Body of pancreas (tissue), 4 donors: Measurements from ENCODE around the gene TMC7. TPM values are rescaled to one million over a fixed set of nuclear protein-coding genes. Genes with fewer than 3 reads are reported as not detected.
A peak's percentile ranks its signal among the peaks of the same experiment; 100 is the strongest.

Experiments
- ATAC-seq: fragments of 150-250 bp; one replicate; pipeline ENCODE4 v1.9.1; 2016
- DNase-seq, 4 donors: peaks; one replicate each; pipeline ENCODE4 v3.0.0-alpha.2; 2019
- H3K27ac ChIP-seq, 4 donors: fragments of 200-600 bp; sonication (generic); 1 replicate in 3 of 4; 2 replicates in 1 of 4; pipeline versions ENCODE4 v1.5.1 to v1.6.1; 2016 to 2019; ENCODE audit warnings: mild to moderate bottlenecking in 1 of 4, mixed read lengths in 1 of 4, moderate library complexity in 1 of 4
- H3K27me3 ChIP-seq, 2 donors: fragments of 200-600 bp; sonication (generic); one replicate each; pipeline ENCODE4 v1.6.0; 2016; ENCODE audit warnings: mild to moderate bottlenecking in 1 of 2
- H3K36me3 ChIP-seq, 2 donors: fragments of 200-600 bp; sonication (generic); replicated peaks in 1 of 2; 2 replicates each; pipeline ENCODE4 v1.5.1; 2016; ENCODE audit warnings: low read depth in 2 of 2; ENCODE audit not compliant: insufficient read depth in 1 of 2
- H3K4me1 ChIP-seq: fragments of 200-600 bp; sonication (generic); one replicate; pipeline ENCODE4 v1.6.0; 2016
- H3K4me3 ChIP-seq, 2 donors: fragments of 200-600 bp; sonication (generic); 1 replicate in 1 of 2; 2 replicates in 1 of 2; pipeline ENCODE4 v1.5.1; 2016 to 2019
- H3K9me3 ChIP-seq, 3 donors: fragments of 200-600 bp; sonication (generic); 1 replicate in 2 of 3; 2 replicates in 1 of 3; pipeline ENCODE4 v1.5.1; 2016
- POLR2A ChIP-seq, 3 donors: fragments of 450-650 bp; IDR thresholded peaks; one replicate each; pipeline ENCODE4 v1.6.1; 2016; ENCODE audit warnings: antibody characterized with exemption in 3 of 3, mild to moderate bottlenecking in 2 of 3
- WGBS, 2 donors: methylation state at CpG; one replicate each; pipeline ENCODE4 v1.1.5; 2017; 5-methylcytosine and 5-hydroxymethylcytosine counted together
- intact Hi-C: fragments of 100-400 bp; cut with DNase I; formaldehyde crosslinking; loops from one replicate; pipeline ENCODE4 v1.15.1; 2023
- total RNA-seq, 2 donors: library from RNA; depleted of rRNA; stranded (reverse); fragments of >200 nt; gene quantifications; one replicate each; pipeline ENCODE4 v1.1.0, GENCODE V29; 2016
- TF ChIP-seq, protein P1 (sequence below), 7 experiments: fragments of 450-650 bp in 4 of 7; fragments of 200-600 bp in 3 of 7; sonication (generic) in 3 of 7; IDR thresholded peaks; one replicate each; pipeline ENCODE4 v1.5.1; 2016 to 2019; ENCODE audit warnings: antibody characterized with exemption in 7 of 7

Gene TMC7
- total RNA-seq, 2 donors from 2014 or later, result 0.33 to 0.78 TPM

DNA sequence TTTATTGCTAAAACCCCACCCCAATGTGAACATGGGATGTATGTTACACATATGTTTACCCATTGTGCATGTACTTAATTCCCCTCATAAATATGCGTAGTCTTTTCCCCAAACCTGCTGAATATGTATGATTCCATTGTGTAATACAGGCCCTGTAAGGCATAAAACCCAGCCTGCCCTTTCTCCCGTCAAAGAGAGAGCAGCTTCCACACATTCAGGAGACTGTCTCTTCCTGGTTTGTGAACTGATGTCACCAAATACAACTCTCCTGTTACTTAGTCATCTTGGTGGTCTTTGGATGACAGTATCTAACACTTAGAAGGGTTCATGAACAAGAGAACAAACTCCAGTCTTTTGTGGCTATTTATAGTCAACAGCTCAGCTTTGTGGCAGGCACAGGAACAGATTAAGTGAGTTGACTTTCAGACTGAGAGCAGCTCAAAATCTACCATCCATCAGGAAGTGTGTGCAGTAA is 24.7 kb upstream of the TMC7 start:
- no peak overlapping the region for H3K27ac ChIP-seq
- DNase-seq (no peak), ATAC-seq (no peak)
- H3K9me3 ChIP-seq, result no peaks in the 10 kb centered on the region
- whole genome bisulfite sequencing, 2 donors, result 57 to 69% methylated on average over 2 of the region's 2 CpGs
- H3K4me1 ChIP-seq, result no peaks in the 10 kb centered on the region
- intact Hi-C loops, result no loop called here
- H3K4me3 ChIP-seq, result no peak overlapping the region
- H3K27me3 ChIP-seq, result no peaks in the 10 kb centered on the region
- TF ChIP-seq, protein P1, sequence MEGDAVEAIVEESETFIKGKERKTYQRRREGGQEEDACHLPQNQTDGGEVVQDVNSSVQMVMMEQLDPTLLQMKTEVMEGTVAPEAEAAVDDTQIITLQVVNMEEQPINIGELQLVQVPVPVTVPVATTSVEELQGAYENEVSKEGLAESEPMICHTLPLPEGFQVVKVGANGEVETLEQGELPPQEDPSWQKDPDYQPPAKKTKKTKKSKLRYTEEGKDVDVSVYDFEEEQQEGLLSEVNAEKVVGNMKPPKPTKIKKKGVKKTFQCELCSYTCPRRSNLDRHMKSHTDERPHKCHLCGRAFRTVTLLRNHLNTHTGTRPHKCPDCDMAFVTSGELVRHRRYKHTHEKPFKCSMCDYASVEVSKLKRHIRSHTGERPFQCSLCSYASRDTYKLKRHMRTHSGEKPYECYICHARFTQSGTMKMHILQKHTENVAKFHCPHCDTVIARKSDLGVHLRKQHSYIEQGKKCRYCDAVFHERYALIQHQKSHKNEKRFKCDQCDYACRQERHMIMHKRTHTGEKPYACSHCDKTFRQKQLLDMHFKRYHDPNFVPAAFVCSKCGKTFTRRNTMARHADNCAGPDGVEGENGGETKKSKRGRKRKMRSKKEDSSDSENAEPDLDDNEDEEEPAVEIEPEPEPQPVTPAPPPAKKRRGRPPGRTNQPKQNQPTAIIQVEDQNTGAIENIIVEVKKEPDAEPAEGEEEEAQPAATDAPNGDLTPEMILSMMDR (IDR thresholded peaks at IDR 0.05), result no peak
- no peak for TF ChIP-seq POLR2A (IDR thresholded peaks at IDR 0.05)
- no peaks in the 10 kb centered on the region for H3K36me3 ChIP-seq

DNA sequence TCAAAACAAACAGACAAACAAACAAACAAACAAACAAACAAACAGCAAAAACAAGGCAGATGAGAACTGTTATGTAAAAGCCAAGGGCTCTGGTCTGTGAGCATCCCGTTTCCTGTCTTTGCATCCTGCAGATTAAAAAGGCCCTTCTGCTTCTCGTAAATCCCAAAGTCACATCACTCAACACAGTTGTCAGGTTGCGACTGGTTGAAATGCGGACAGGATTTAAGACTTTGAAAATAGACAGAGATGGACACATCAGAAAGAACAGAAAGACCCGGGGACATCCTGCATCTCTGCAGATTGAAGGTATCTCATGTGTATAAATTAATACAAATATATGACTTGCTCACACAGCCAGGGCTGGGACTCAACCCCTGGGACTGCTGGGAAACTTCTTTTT is 18.2 kb upstream of the TMC7 start:
- DNase-seq, result no peak
- 75% methylated on average over 5 of the region's 5 CpGs for WGBS, 2 donors
- no peak for ATAC-seq
- intact Hi-C loops, result no loop called here
- Histone ChIP-seq H3K36me3 (no peaks in the 10 kb centered on the region), H3K27ac (no peak overlapping the region), H3K4me1 (peaks cover 5% of the 10 kb centered on the region), H3K4me3 (no peak overlapping the region), H3K9me3 (no peaks in the 10 kb centered on the region), H3K27me3 (no peaks in the 10 kb centered on the region)
- no peak for TF ChIP-seq POLR2A (IDR thresholded peaks at IDR 0.05)
- TF ChIP-seq, protein P1 (IDR thresholded peaks at IDR 0.05), result no peak

DNA sequence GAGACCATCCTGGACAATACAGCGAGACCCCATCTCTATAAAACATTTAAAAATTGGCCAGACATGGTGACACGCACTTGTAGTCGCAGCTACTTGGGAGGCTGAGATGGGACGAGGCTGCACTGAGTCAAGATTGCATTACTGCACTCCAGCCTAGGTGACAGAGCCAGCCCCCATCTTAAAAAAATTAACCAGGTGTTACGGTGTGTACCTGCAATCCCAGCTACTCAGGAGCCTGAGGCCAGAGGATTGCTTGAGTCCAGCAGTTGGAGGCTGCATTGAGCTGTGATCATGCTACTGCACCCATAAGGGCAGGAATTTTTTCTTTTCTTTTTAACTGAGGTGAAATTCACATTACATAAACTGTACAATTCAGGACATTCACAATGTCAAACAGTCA is 16.9 kb upstream of the TMC7 start:
- Histone ChIP-seq H3K9me3 (no peaks in the 10 kb centered on the region), H3K27ac (no peak overlapping the region), H3K27me3 (no peaks in the 10 kb centered on the region), H3K4me1 (peaks cover 5% of the 10 kb centered on the region), H3K4me3 (no peak overlapping the region), H3K36me3 (no peaks in the 10 kb centered on the region)
- intact Hi-C loops, result no loop called here
- DNase-seq (no peak), ATAC-seq (no peak)
- no peak for TF ChIP-seq POLR2A (IDR thresholded peaks at IDR 0.05)
- TF ChIP-seq, protein P1 (IDR thresholded peaks at IDR 0.05), result no peak
- 93 to 95% methylated on average over 5 of the region's 5 CpGs for WGBS, 2 donors

DNA sequence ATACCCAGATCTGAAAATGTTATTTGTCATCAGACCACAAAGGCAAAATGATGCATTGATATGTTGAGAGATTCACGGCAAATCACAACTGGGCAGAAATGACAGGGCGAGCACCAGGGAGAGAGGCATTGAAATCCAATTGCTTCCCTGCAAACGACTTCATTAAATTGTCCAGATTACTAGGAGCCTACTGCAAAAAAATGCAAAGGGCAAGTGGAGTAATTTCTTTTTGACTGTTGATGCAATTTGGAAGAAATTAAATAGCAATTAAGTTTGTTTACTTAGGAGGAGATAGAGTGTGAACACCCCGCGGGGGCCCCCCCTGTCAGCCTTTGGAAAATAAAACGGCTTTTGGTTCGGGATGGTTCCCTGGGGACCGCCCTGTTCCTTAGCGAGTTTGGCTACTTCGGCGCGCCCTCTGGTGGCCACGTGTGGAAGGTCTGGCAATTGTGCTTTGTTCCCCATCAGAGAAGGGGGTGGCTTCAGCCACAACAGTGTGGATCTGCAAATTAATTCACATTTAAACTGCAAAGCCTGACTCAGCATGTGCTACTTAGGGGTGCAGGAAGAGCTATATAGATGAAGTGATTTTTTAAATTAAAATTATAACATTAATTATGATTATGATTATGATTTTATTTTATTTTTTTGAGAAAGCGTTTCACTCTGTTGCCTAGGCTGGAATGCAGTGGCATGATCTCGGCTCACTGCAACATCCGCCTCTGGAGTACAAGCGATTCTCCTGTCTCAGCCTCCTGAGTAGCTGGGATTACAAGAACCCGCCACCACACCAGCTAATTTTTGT is 14.5 kb upstream of the TMC7 start:
- Histone ChIP-seq H3K27ac (no peak overlapping the region), H3K4me3 (no peak overlapping the region), H3K36me3 (no peaks in the 10 kb centered on the region), H3K4me1 (peaks cover 5% of the 10 kb centered on the region), H3K27me3 (no peaks in the 10 kb centered on the region), H3K9me3 (no peaks in the 10 kb centered on the region)
- ATAC-seq (peak; percentile 86), DNase-seq (peak; percentile 75 to 85 (median 78))
- 15 to 16% methylated on average over 18 of the region's 18 CpGs for WGBS, 2 donors
- TF ChIP-seq POLR2A (IDR thresholded peaks at IDR 0.05), result no peak
- TF ChIP-seq, protein P1 (IDR thresholded peaks at IDR 0.05), result peak; percentile 71 to 92 (median 77)
- intact Hi-C loops, result no loop called here

DNA sequence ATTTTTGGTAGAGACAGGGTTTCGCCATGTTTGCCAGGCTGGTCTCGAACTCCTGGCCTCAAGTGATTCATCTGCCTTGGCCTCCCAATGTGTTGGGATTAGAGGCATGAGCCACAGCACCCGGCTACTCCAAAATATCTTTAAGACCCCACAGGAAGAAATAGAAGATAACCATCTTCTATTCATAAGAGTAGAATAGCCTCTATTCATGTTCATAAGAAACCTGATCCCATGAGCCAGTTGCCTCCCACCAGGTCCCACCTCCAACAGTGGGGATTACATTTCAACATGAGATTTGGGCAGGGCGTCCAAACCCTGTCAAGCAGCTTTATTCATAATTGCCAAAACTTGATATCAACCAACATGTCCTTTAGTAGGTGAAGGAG is 13.9 kb upstream of the TMC7 start:
- Histone ChIP-seq H3K36me3 (no peaks in the 10 kb centered on the region), H3K4me3 (no peak overlapping the region), H3K27me3 (no peaks in the 10 kb centered on the region), H3K9me3 (no peaks in the 10 kb centered on the region), H3K27ac (no peak overlapping the region), H3K4me1 (peaks cover 5% of the 10 kb centered on the region)
- 60 to 72% methylated on average over 4 of the region's 4 CpGs for WGBS, 2 donors
- no peak for DNase-seq
- intact Hi-C loops, result no loop called here
- ATAC-seq, result no peak
- TF ChIP-seq, protein P1 (IDR thresholded peaks at IDR 0.05), result no peak
- no peak for TF ChIP-seq POLR2A (IDR thresholded peaks at IDR 0.05)
